Measurements from ENCODE around the gene TBC1D14.

The TBC1D14 gene

GRCh38 chr4:7026107-7026506, 116.5 kb downstream of the TBC1D14 start:
- Histone ChIP-seq H3K27me3 (ENCODE audit: insufficient read depth, insufficient read length) (no peaks in the 10 kb centered on the region), H3K9me3 (ENCODE audit: insufficient read depth, low read length) (no peaks in the 10 kb centered on the region), H3K4me1 (ENCODE audit: insufficient read depth, insufficient read length) (peaks cover 8% of the 10 kb centered on the region), H3K9ac (ENCODE audit: insufficient read length, low read depth) (no peak overlapping the region), H3K4me3 (ENCODE audit: insufficient read length, low read depth) (no peak overlapping the region), H3K36me3 (ENCODE audit: insufficient read depth, insufficient read length, low read length) (peaks cover 88% of the 10 kb centered on the region)
- no peak for DNase-seq (ENCODE audit: low read depth, low spot score)
- no peak for TF ChIP-seq SUZ12 (IDR thresholded peaks at IDR 0.05; ENCODE audit: extremely low read depth, insufficient read depth, insufficient read length)
- TF ChIP-seq ZNF274 (IDR thresholded peaks at IDR 0.05; ENCODE audit: low read depth, low read length): no peak
- TF ChIP-seq YY1 (IDR thresholded peaks at IDR 0.05; ENCODE audit: insufficient read depth, insufficient read length): no peak

- H3K36me3 ChIP-seq (ENCODE audit: insufficient read depth, insufficient read length, low read length): peaks cover 88% of the 10 kb centered on the region
- H3K9me3 ChIP-seq (ENCODE audit: insufficient read depth, low read length): no peaks in the 10 kb centered on the region
- H3K9ac ChIP-seq (ENCODE audit: insufficient read length, low read depth): no peak overlapping the region
- DNase-seq (ENCODE audit: low read depth, low spot score): no peak
- TF ChIP-seq ZNF274 (IDR thresholded peaks at IDR 0.05; ENCODE audit: low read depth, low read length) (no peak), YY1 (IDR thresholded peaks at IDR 0.05; ENCODE audit: insufficient read depth, insufficient read length) (no peak), SUZ12 (IDR thresholded peaks at IDR 0.05; ENCODE audit: extremely low read depth, insufficient read depth, insufficient read length) (no peak)
- no peaks in the 10 kb centered on the region for H3K27me3 ChIP-seq (ENCODE audit: insufficient read depth, insufficient read length)
- peaks cover 6% of the 10 kb centered on the region for H3K4me1 ChIP-seq (ENCODE audit: insufficient read depth, insufficient read length)
- H3K4me3 ChIP-seq (ENCODE audit: insufficient read length, low read depth): no peak overlapping the region
Observed at GRCh38 chr4:7027284-7027683, 117.7 kb downstream of the TBC1D14 start.

GRCh38 chr4:7027913-7028312, 118.3 kb downstream of the TBC1D14 start:
- H3K4me1 ChIP-seq (ENCODE audit: insufficient read depth, insufficient read length): peaks cover 8% of the 10 kb centered on the region
- no peak for TF ChIP-seq ZNF274 (IDR thresholded peaks at IDR 0.05; ENCODE audit: low read depth, low read length)
- TF ChIP-seq YY1 (IDR thresholded peaks at IDR 0.05; ENCODE audit: insufficient read depth, insufficient read length): no peak
- no peak for TF ChIP-seq SUZ12 (IDR thresholded peaks at IDR 0.05; ENCODE audit: extremely low read depth, insufficient read depth, insufficient read length)
- no peak overlapping the region for H3K4me3 ChIP-seq (ENCODE audit: insufficient read length, low read depth)
- no peaks in the 10 kb centered on the region for H3K27me3 ChIP-seq (ENCODE audit: insufficient read depth, insufficient read length)
- no peak overlapping the region for H3K9ac ChIP-seq (ENCODE audit: insufficient read length, low read depth)
- peaks cover 87% of the 10 kb centered on the region for H3K36me3 ChIP-seq (ENCODE audit: insufficient read depth, insufficient read length, low read length)
- H3K9me3 ChIP-seq (ENCODE audit: insufficient read depth, low read length): no peaks in the 10 kb centered on the region
- no peak for DNase-seq (ENCODE audit: low read depth, low spot score)

GRCh38 chr4:7029212-7029611, 119.6 kb downstream of the TBC1D14 start:
- H3K9me3 ChIP-seq (ENCODE audit: insufficient read depth, low read length): no peaks in the 10 kb centered on the region
- no peaks in the 10 kb centered on the region for H3K27me3 ChIP-seq (ENCODE audit: insufficient read depth, insufficient read length)
- TF ChIP-seq SUZ12 (IDR thresholded peaks at IDR 0.05; ENCODE audit: extremely low read depth, insufficient read depth, insufficient read length) (no peak), ZNF274 (IDR thresholded peaks at IDR 0.05; ENCODE audit: low read depth, low read length) (no peak), YY1 (IDR thresholded peaks at IDR 0.05; ENCODE audit: insufficient read depth, insufficient read length) (no peak)
- DNase-seq (ENCODE audit: low read depth, low spot score): no peak
- H3K9ac ChIP-seq (ENCODE audit: insufficient read length, low read depth): no peak overlapping the region
- H3K4me1 ChIP-seq (ENCODE audit: insufficient read depth, insufficient read length): peaks cover 15% of the 10 kb centered on the region
- H3K36me3 ChIP-seq (ENCODE audit: insufficient read depth, insufficient read length, low read length): peaks cover 80% of the 10 kb centered on the region
- H3K4me3 ChIP-seq (ENCODE audit: insufficient read length, low read depth): no peak overlapping the region

- Histone ChIP-seq H3K27me3 (ENCODE audit: insufficient read depth, insufficient read length) (no peaks in the 10 kb centered on the region), H3K4me3 (ENCODE audit: insufficient read length, low read depth) (no peak overlapping the region), H3K36me3 (ENCODE audit: insufficient read depth, insufficient read length, low read length) (peaks cover 73% of the 10 kb centered on the region), H3K9ac (ENCODE audit: insufficient read length, low read depth) (no peak overlapping the region), H3K9me3 (ENCODE audit: insufficient read depth, low read length) (no peaks in the 10 kb centered on the region), H3K4me1 (ENCODE audit: insufficient read depth, insufficient read length) (peaks cover 16% of the 10 kb centered on the region)
- TF ChIP-seq YY1 (IDR thresholded peaks at IDR 0.05; ENCODE audit: insufficient read depth, insufficient read length): no peak
- no peak for TF ChIP-seq SUZ12 (IDR thresholded peaks at IDR 0.05; ENCODE audit: extremely low read depth, insufficient read depth, insufficient read length)
- TF ChIP-seq ZNF274 (IDR thresholded peaks at IDR 0.05; ENCODE audit: low read depth, low read length): no peak
- DNase-seq (ENCODE audit: low read depth, low spot score): no peak
Observed at GRCh38 chr4:7029921-7030320, 120.3 kb downstream of the TBC1D14 start.

GRCh38 chr4:7030856-7031255, 121.2 kb downstream of the TBC1D14 start:
- no peak for DNase-seq (ENCODE audit: low read depth, low spot score)
- Histone ChIP-seq H3K9ac (ENCODE audit: insufficient read length, low read depth) (no peak overlapping the region), H3K4me1 (ENCODE audit: insufficient read depth, insufficient read length) (peaks cover 14% of the 10 kb centered on the region), H3K36me3 (ENCODE audit: insufficient read depth, insufficient read length, low read length) (peaks cover 64% of the 10 kb centered on the region), H3K27me3 (ENCODE audit: insufficient read depth, insufficient read length) (no peaks in the 10 kb centered on the region), H3K9me3 (ENCODE audit: insufficient read depth, low read length) (no peaks in the 10 kb centered on the region), H3K4me3 (ENCODE audit: insufficient read length, low read depth) (no peak overlapping the region)
- TF ChIP-seq YY1 (IDR thresholded peaks at IDR 0.05; ENCODE audit: insufficient read depth, insufficient read length): no peak
- no peak for TF ChIP-seq SUZ12 (IDR thresholded peaks at IDR 0.05; ENCODE audit: extremely low read depth, insufficient read depth, insufficient read length)
- TF ChIP-seq ZNF274 (IDR thresholded peaks at IDR 0.05; ENCODE audit: low read depth, low read length): no peak

- Histone ChIP-seq H3K9me3 (ENCODE audit: insufficient read depth, low read length) (no peaks in the 10 kb centered on the region), H3K9ac (ENCODE audit: insufficient read length, low read depth) (no peak overlapping the region)
- DNase-seq (ENCODE audit: low read depth, low spot score): no peak
Observed at GRCh38 chr4:7031558-7032449, 122.2 kb downstream of the TBC1D14 start.

More at GRCh38 chr4:7031558-7032449, 122.2 kb downstream of the TBC1D14 start:
- Histone ChIP-seq H3K27me3 (ENCODE audit: insufficient read depth, insufficient read length) (no peaks in the 10 kb centered on the region), H3K36me3 (ENCODE audit: insufficient read depth, insufficient read length, low read length) (peaks cover 56% of the 10 kb centered on the region), H3K4me3 (ENCODE audit: insufficient read length, low read depth) (no peak overlapping the region), H3K4me1 (ENCODE audit: insufficient read depth, insufficient read length) (peaks cover 14% of the 10 kb centered on the region)
- TF ChIP-seq SUZ12 (IDR thresholded peaks at IDR 0.05; ENCODE audit: extremely low read depth, insufficient read depth, insufficient read length) (no peak), ZNF274 (IDR thresholded peaks at IDR 0.05; ENCODE audit: low read depth, low read length) (no peak), YY1 (IDR thresholded peaks at IDR 0.05; ENCODE audit: insufficient read depth, insufficient read length) (no peak)
